DMS79 (cell line): ENCODE results near the gene SFSWAP.
"Not testable (repeated sequence)": the region's sequence is repeated elsewhere in the genome, so short reads cannot be mapped to it uniquely, and the experiment has no call there.

Experiments
- DNase-seq: peaks from one replicate; lab custom pipeline; 2025; lab: John Stamatoyannopoulos, UW

The SFSWAP gene

GRCh38 chr12:131736446-131737149, 25.7 kb downstream of the SFSWAP start:
- DNase-seq: no peak

GRCh38 chr12:131737150-131737827, 26.4 kb downstream of the SFSWAP start:
- DNase-seq: no peak

GRCh38 chr12:131738196-131738595, 27.3 kb downstream of the SFSWAP start:
- no peak for DNase-seq

GRCh38 chr12:131740626-131741025, 29.7 kb downstream of the SFSWAP start:
- no peak for DNase-seq

- not testable (repeated sequence) for DNase-seq
Measured at GRCh38 chr12:131742761-131743160, 31.9 kb downstream of the SFSWAP start.

- not testable (repeated sequence) for DNase-seq
Measured at GRCh38 chr12:131743410-131743809, 32.5 kb downstream of the SFSWAP start.

GRCh38 chr12:131743880-131744279, 33.0 kb downstream of the SFSWAP start:
- DNase-seq: not testable (repeated sequence)

GRCh38 chr12:131744675-131745074, 33.8 kb downstream of the SFSWAP start:
- not testable (repeated sequence) for DNase-seq

GRCh38 chr12:131745706-131746105, 34.8 kb downstream of the SFSWAP start:
- no peak for DNase-seq

- no peak for DNase-seq
Measured at GRCh38 chr12:131747276-131748177, 36.6 kb downstream of the SFSWAP start.

GRCh38 chr12:131749618-131750315, 38.9 kb downstream of the SFSWAP start:
- DNase-seq: no peak

- DNase-seq: no peak
Measured at GRCh38 chr12:131751335-131751734, 40.4 kb downstream of the SFSWAP start.

GRCh38 chr12:131752451-131752850, 41.6 kb downstream of the SFSWAP start:
- DNase-seq: no peak

- DNase-seq: no peak
Measured at GRCh38 chr12:131753005-131753404, 42.1 kb downstream of the SFSWAP start.

- DNase-seq: no peak
Measured at GRCh38 chr12:131753757-131754156, 42.9 kb downstream of the SFSWAP start.

- DNase-seq: no peak
Measured at GRCh38 chr12:131754184-131754583, 43.3 kb downstream of the SFSWAP start.

- DNase-seq: no peak
Measured at GRCh38 chr12:131755305-131756113, 44.6 kb downstream of the SFSWAP start.

GRCh38 chr12:131756441-131756840, 45.6 kb downstream of the SFSWAP start:
- no peak for DNase-seq

- no peak for DNase-seq
Measured at GRCh38 chr12:131757111-131757510, 46.2 kb downstream of the SFSWAP start.

- no peak for DNase-seq
Measured at GRCh38 chr12:131758016-131758739, 47.3 kb downstream of the SFSWAP start.
